Common myeloid progenitor, CD34-positive (primary cell): ENCODE data around the gene C9orf85.

Experiments used
- CTCF ChIA-PET: fragments of 350-600 bp; sonication (Branson Sonifier 250); formaldehyde crosslinking; loops from one replicate; lab custom pipeline; 2021; ENCODE audit warnings: antibody characterized with exemption; lab: Charles Lee
- POLR2A ChIA-PET: fragments of 350-600 bp; sonication (Branson Sonifier 250); formaldehyde crosslinking; loops from one replicate; lab custom pipeline; 2021; ENCODE audit warnings: antibody characterized with exemption; lab: Charles Lee
- DNase-seq, 3 donors: peaks; one replicate each; pipeline versions ENCODE4 v3.0.0 to v3.0.0-alpha.2; 2013
- H3K27ac ChIP-seq, 2 experiments: 1 replicate in 1 of 2; 2 replicates in 1 of 2; pipeline ENCODE4 v1.7.0; 2013; ENCODE audit warnings: inconsistent platforms in 2 of 2, low read length in 2 of 2, mild to moderate bottlenecking in 2 of 2, low read depth in 1 of 2, moderate library complexity in 1 of 2; ENCODE audit not compliant: severe bottlenecking in 2 of 2, insufficient read depth in 1 of 2, poor library complexity in 1 of 2
- H3K27me3 ChIP-seq, 5 experiments: replicated peaks in 2 of 5; 1 replicate in 3 of 5; 2 replicates in 2 of 5; pipeline versions ENCODE4 v1.6.1 to v1.7.0; 2013; ENCODE audit warnings: low read length in 4 of 5, mild to moderate bottlenecking in 2 of 5, moderate library complexity in 2 of 5, inconsistent platforms in 1 of 5; ENCODE audit not compliant: insufficient read depth in 5 of 5, control insufficient read depth in 4 of 5
- H3K36me3 ChIP-seq, 4 experiments: 1 replicate in 2 of 4; 2 replicates in 2 of 4; pipeline versions ENCODE4 v1.6.1 to v1.7.0; 2013; ENCODE audit warnings: low read length in 3 of 4, control low read depth in 1 of 4, mild to moderate bottlenecking in 1 of 4; ENCODE audit not compliant: control insufficient read depth in 4 of 4, insufficient read depth in 4 of 4
- H3K4me1 ChIP-seq, 4 experiments: 1 replicate in 3 of 4; 2 replicates in 1 of 4; pipeline versions ENCODE4 v1.6.1 to v1.7.1; 2013; ENCODE audit warnings: low read length in 3 of 4, mild to moderate bottlenecking in 3 of 4, control low read depth in 1 of 4, inconsistent platforms in 1 of 4, moderate library complexity in 1 of 4; ENCODE audit not compliant: control insufficient read depth in 4 of 4, insufficient read depth in 4 of 4; ENCODE audit errors: control extremely low read depth in 1 of 4
- H3K4me3 ChIP-seq, 7 experiments: 1 replicate in 4 of 7; 2 replicates in 3 of 7; pipeline versions ENCODE4 v1.5.1 to v1.7.0; 2013; ENCODE audit warnings: mild to moderate bottlenecking in 7 of 7, low read length in 6 of 7, moderate library complexity in 6 of 7, inconsistent platforms in 2 of 7, low read depth in 2 of 7, control low read depth in 1 of 7; ENCODE audit not compliant: insufficient read depth in 4 of 7, control insufficient read depth in 1 of 7; ENCODE audit errors: extremely low read depth in 1 of 7
- H3K9me3 ChIP-seq, 5 experiments: 1 replicate in 4 of 5; 2 replicates in 1 of 5; pipeline versions ENCODE4 v1.6.1 to v1.7.1; 2013; ENCODE audit warnings: low read length in 4 of 5, mild to moderate bottlenecking in 2 of 5, inconsistent platforms in 1 of 5, low read depth in 1 of 5, moderate library complexity in 1 of 5; ENCODE audit not compliant: control insufficient read depth in 4 of 5, insufficient read depth in 2 of 5; ENCODE audit errors: control extremely low read depth in 1 of 5
- WGBS: methylation state at CpG from one replicate; pipeline ENCODE4 v1.1.5; 2013; ENCODE audit not compliant: insufficient coverage; 5-methylcytosine and 5-hydroxymethylcytosine counted together

The C9orf85 gene

DNA sequence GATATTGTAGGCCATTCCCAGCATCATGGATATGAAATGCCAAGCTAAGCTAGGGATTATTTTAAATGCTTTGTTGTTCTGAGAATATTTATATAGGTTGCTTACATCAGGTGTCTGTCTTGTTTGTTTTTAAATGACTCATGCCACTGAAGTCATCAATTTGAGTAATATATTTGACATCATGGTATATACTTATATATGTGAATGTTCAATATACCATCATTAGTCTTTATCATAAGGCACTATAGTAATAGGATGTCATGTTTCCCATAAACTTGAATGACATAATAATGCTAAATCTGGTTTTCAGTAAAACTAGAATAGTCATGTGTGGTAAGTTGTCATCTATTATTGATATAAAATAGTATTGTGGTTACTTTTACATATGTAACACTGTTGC is 13.1 kb downstream of the C9orf85 start:
- Histone ChIP-seq H3K27ac (no peak overlapping the region), H3K9me3 (no peaks in the 10 kb centered on the region), H3K4me3 (no peak overlapping the region), H3K4me1 (no peaks in the 10 kb centered on the region), H3K36me3 (peaks cover 0 to 4% (median 1%) of the 10 kb centered on the region in 4 experiments), H3K27me3 (no peaks in the 10 kb centered on the region)
- ChIA-PET CTCF (interaction anchor here (1.0 kb wide), 1 partner anchor 158 kb away, joined by 3 read pairs; no protein-coding TSS in a partner anchor), POLR2A (no interaction called here)
- no peak for DNase-seq

GRCh38 chr9:71925834-71926233 is 14.4 kb downstream of the C9orf85 start:
- POLR2A ChIA-PET = no interaction called here
- CTCF ChIA-PET = interaction anchor here (0.9 to 1.8 kb wide), 3 partner anchors 10 to 119 kb away, joined by 6 read pairs; no protein-coding TSS in a partner anchor
- no peak overlapping the region for H3K27ac ChIP-seq

GRCh38 chr9:71928376-71928775 is 16.9 kb downstream of the C9orf85 start:
- H3K36me3 ChIP-seq = peaks cover 0 to 4% (median 2%) of the 10 kb centered on the region in 4 experiments
- H3K4me1 ChIP-seq = no peaks in the 10 kb centered on the region
- POLR2A ChIA-PET = no interaction called here
- no peak for DNase-seq
- 100% methylated on average over 1 of the region's 1 CpG for WGBS
- no peak overlapping the region for H3K27ac ChIP-seq
- H3K9me3 ChIP-seq = no peaks in the 10 kb centered on the region
- no peaks in the 10 kb centered on the region for H3K27me3 ChIP-seq
- no peak overlapping the region for H3K4me3 ChIP-seq
- CTCF ChIA-PET = interaction anchor here (1.0 to 1.1 kb wide), 2 partner anchors 12 to 15 kb away, joined by 3 to 4 read pairs; no protein-coding TSS in a partner anchor

More at GRCh38 chr9:71925834-71926233, 14.4 kb downstream of the C9orf85 start:
- H3K9me3 ChIP-seq = no peaks in the 10 kb centered on the region
- no peaks in the 10 kb centered on the region for H3K27me3 ChIP-seq
- peaks cover 0 to 4% (median 1%) of the 10 kb centered on the region in 4 experiments for H3K36me3 ChIP-seq
- H3K4me3 ChIP-seq = no peak overlapping the region
- no peak for DNase-seq
- no peaks in the 10 kb centered on the region for H3K4me1 ChIP-seq

GRCh38 chr9:71928806-71929205 is 17.4 kb downstream of the C9orf85 start:
- CTCF ChIA-PET = interaction anchor here (1.0 to 1.1 kb wide), 2 partner anchors 13 to 15 kb away, joined by 3 to 4 read pairs; no protein-coding TSS in a partner anchor
- Histone ChIP-seq H3K27ac (no peak overlapping the region), H3K4me1 (no peaks in the 10 kb centered on the region), H3K9me3 (no peaks in the 10 kb centered on the region), H3K27me3 (no peaks in the 10 kb centered on the region), H3K4me3 (no peak overlapping the region), H3K36me3 (peaks cover 0 to 7% (median 2%) of the 10 kb centered on the region in 4 experiments)
- no peak for DNase-seq
- WGBS = no CpG with 5 or more reads among the region's 2 CpGs
- POLR2A ChIA-PET = no interaction called here

DNA sequence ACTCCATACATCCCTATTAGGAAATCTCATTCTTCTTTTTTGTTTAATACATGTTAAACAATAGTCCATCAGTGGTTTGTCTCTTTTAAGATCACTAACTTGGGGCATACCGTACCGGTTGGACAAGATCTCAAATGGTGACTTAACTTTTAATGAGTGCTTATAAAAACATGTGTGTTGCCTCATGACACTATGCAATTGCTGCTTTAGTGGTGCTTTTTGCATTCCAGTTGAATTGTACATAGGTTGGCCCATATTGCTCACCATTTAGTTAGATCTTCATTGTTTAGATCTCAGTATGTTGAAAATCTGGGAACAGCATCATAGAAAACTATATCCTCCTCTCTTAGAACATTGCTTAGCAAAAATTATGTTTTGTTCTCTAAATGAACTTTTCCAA is 17.8 kb downstream of the C9orf85 start:
- no peak overlapping the region for H3K4me3 ChIP-seq
- POLR2A ChIA-PET = no interaction called here

DNA sequence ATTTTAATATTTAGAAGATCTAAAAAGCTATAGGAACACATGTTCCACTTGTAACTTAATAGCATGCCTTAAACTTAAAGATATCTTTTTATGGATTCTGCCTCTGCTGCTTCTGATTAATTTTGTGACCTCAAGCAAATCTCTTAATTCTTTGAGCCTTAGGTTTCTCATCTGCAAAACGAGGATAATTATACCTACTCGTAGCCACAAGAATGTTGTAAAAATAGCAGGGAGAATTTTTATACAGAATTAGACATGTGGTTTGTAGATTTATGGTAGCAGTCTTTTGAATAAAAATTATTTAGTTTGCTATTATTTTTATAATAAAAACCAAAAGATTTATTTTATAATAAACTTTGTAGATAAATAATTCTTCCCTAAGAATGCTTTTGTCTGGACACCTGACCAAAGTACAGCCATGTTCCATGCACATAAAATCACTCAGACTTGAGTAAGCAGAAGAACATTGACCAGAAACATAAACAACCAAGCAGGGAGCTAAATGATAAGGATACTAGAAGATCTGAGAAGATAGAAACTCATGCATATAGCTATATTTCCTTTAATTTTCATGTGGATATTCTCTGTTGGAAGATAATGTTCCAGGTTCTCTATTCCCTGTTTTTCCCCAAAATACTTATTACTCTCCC is 18.5 kb downstream of the C9orf85 start:
- Histone ChIP-seq H3K4me3 (no peak overlapping the region), H3K9me3 (no peaks in the 10 kb centered on the region), H3K27ac (no peak overlapping the region), H3K36me3 (peaks cover 0 to 7% (median 2%) of the 10 kb centered on the region in 4 experiments), H3K27me3 (no peaks in the 10 kb centered on the region), H3K4me1 (no peaks in the 10 kb centered on the region)
- CTCF ChIA-PET = interaction anchor here (0.8 to 2.2 kb wide), 2 partner anchors 14 to 66 kb away, joined by 3 to 6 read pairs; no protein-coding TSS in a partner anchor
- no CpG with 5 or more reads among the region's 2 CpGs for WGBS
- POLR2A ChIA-PET = no interaction called here
- DNase-seq = no peak

More for the DNA sequence above, 17.8 kb downstream of the C9orf85 start:
- Histone ChIP-seq H3K27me3 (no peaks in the 10 kb centered on the region), H3K9me3 (no peaks in the 10 kb centered on the region), H3K4me1 (no peaks in the 10 kb centered on the region), H3K36me3 (peaks cover 0 to 7% (median 2%) of the 10 kb centered on the region in 4 experiments), H3K27ac (no peak overlapping the region)
- CTCF ChIA-PET = no interaction called here
- no peak for DNase-seq
- no CpG with 5 or more reads among the region's 2 CpGs for WGBS

GRCh38 chr9:71931166-71931565 is 19.7 kb downstream of the C9orf85 start:
- 100% methylated on average over 1 of the region's 2 CpGs for WGBS
- Histone ChIP-seq H3K4me3 (no peak overlapping the region), H3K36me3 (peaks cover 0 to 7% (median 2%) of the 10 kb centered on the region in 4 experiments), H3K9me3 (no peaks in the 10 kb centered on the region), H3K27ac (no peak overlapping the region), H3K4me1 (peaks cover 0 to 2% (median 0%) of the 10 kb centered on the region in 4 experiments), H3K27me3 (no peaks in the 10 kb centered on the region)
- ChIA-PET POLR2A (no interaction called here), CTCF (interaction anchor here (2.2 kb wide), 1 partner anchor 16 kb away, joined by 6 read pairs; no protein-coding TSS in a partner anchor)
- no peak for DNase-seq
